Measurements from ENCODE around the gene RXRA. TPM values are rescaled to one million over a fixed set of nuclear protein-coding genes. Genes with fewer than 3 reads are reported as not detected.
A peak's percentile ranks its signal among the peaks of the same experiment; 100 is the strongest.

Gene RXRA
- total RNA-seq, 3 donors from 2014 or later, result 31.0 to 63.0 (median 31.5) TPM

- no peaks in the 10 kb centered on the region for H3K36me3 ChIP-seq
- H3K4me1 ChIP-seq, result peaks cover 10 to 36% of the 10 kb centered on the region in 2 donors
- no peak for DNase-seq (ENCODE audit: low spot score in 2 of 2)
- intact Hi-C loops (cut with DNase I; ENCODE audit: low total_unique reads), result no loop called here
- no peaks in the 10 kb centered on the region for H3K9me3 ChIP-seq
- H3K27me3 ChIP-seq, result no peaks in the 10 kb centered on the region
- H3K27ac ChIP-seq, result peak overlapping the region in 1 of 2 donors; percentile 61
- H3K4me3 ChIP-seq, result no peak overlapping the region
- TF ChIP-seq POLR2AphosphoS5 (IDR thresholded peaks at IDR 0.05), result no peak
- TF ChIP-seq CTCF (IDR thresholded peaks at IDR 0.05), result no peak
- TF ChIP-seq POLR2A (IDR thresholded peaks at IDR 0.05), result no peak
Observed at GRCh38 chr9:134346151-134346550, 19.9 kb downstream of the RXRA start.

GRCh38 chr9:134346840-134347583, 20.8 kb downstream of the RXRA start:
- no peaks in the 10 kb centered on the region for H3K9me3 ChIP-seq
- intact Hi-C loops (cut with DNase I; ENCODE audit: low total_unique reads), result no loop called here
- TF ChIP-seq CTCF (IDR thresholded peaks at IDR 0.05) (no peak), POLR2A (IDR thresholded peaks at IDR 0.05) (no peak), POLR2AphosphoS5 (IDR thresholded peaks at IDR 0.05) (no peak)
- H3K4me1 ChIP-seq, result peaks cover 4 to 27% of the 10 kb centered on the region in 2 donors
- no peaks in the 10 kb centered on the region for H3K27me3 ChIP-seq
- H3K4me3 ChIP-seq, result no peak overlapping the region
- no peaks in the 10 kb centered on the region for H3K36me3 ChIP-seq
- no peak for DNase-seq (ENCODE audit: low spot score in 2 of 2)
- peak overlapping the region in 1 of 2 donors; percentile 20 for H3K27ac ChIP-seq

- intact Hi-C loops (cut with DNase I; ENCODE audit: low total_unique reads), result no loop called here
- H3K27me3 ChIP-seq, result no peaks in the 10 kb centered on the region
Observed at GRCh38 chr9:134347996-134348395, 21.7 kb downstream of the RXRA start.

GRCh38 chr9:134348404-134349155, 22.3 kb downstream of the RXRA start:
- H3K9me3 ChIP-seq, result no peaks in the 10 kb centered on the region
- intact Hi-C loops (cut with DNase I; ENCODE audit: low total_unique reads), result no loop called here
- no peaks in the 10 kb centered on the region for H3K27me3 ChIP-seq
- no peak overlapping the region for H3K4me3 ChIP-seq
- no peak for DNase-seq (ENCODE audit: low spot score in 2 of 2)
- TF ChIP-seq CTCF (IDR thresholded peaks at IDR 0.05) (no peak), POLR2AphosphoS5 (IDR thresholded peaks at IDR 0.05) (no peak), POLR2A (IDR thresholded peaks at IDR 0.05) (no peak)
- H3K4me1 ChIP-seq, result peaks cover 4 to 17% of the 10 kb centered on the region in 2 donors
- no peaks in the 10 kb centered on the region for H3K36me3 ChIP-seq
- no peak overlapping the region for H3K27ac ChIP-seq

More at GRCh38 chr9:134347996-134348395, 21.7 kb downstream of the RXRA start:
- Histone ChIP-seq H3K27ac (peak overlapping the region in 1 of 2 donors; percentile 3), H3K4me3 (no peak overlapping the region), H3K4me1 (peaks cover 4 to 18% of the 10 kb centered on the region in 2 donors), H3K9me3 (no peaks in the 10 kb centered on the region), H3K36me3 (no peaks in the 10 kb centered on the region)
- DNase-seq (ENCODE audit: low spot score in 2 of 2), result no peak
- TF ChIP-seq CTCF (IDR thresholded peaks at IDR 0.05), result no peak

- intact Hi-C loops (cut with DNase I; ENCODE audit: low total_unique reads), result no loop called here
- Histone ChIP-seq H3K27me3 (no peaks in the 10 kb centered on the region), H3K9me3 (no peaks in the 10 kb centered on the region), H3K36me3 (no peaks in the 10 kb centered on the region), H3K27ac (peak overlapping the region in 1 of 2 donors; percentile 48), H3K4me3 (peak overlapping the region in 1 of 3 donors; percentile 24), H3K4me1 (peaks cover 9 to 23% of the 10 kb centered on the region in 2 donors)
- DNase-seq (ENCODE audit: low spot score in 2 of 2), result no peak
- TF ChIP-seq CTCF (IDR thresholded peaks at IDR 0.05), result no peak
- no peak for TF ChIP-seq POLR2AphosphoS5 (IDR thresholded peaks at IDR 0.05)
- TF ChIP-seq POLR2A (IDR thresholded peaks at IDR 0.05), result no peak
Observed at GRCh38 chr9:134349936-134350335, 23.7 kb downstream of the RXRA start.
